ENCODE results near the gene RNF166. TPM values are rescaled to one million over a fixed set of nuclear protein-coding genes. Genes with fewer than 3 reads are reported as not detected.

The RNF166 gene
- total and polyA plus RNA-seq, 4 donors, result 7.8 to 27.2 (median 23.5) TPM

DNA sequence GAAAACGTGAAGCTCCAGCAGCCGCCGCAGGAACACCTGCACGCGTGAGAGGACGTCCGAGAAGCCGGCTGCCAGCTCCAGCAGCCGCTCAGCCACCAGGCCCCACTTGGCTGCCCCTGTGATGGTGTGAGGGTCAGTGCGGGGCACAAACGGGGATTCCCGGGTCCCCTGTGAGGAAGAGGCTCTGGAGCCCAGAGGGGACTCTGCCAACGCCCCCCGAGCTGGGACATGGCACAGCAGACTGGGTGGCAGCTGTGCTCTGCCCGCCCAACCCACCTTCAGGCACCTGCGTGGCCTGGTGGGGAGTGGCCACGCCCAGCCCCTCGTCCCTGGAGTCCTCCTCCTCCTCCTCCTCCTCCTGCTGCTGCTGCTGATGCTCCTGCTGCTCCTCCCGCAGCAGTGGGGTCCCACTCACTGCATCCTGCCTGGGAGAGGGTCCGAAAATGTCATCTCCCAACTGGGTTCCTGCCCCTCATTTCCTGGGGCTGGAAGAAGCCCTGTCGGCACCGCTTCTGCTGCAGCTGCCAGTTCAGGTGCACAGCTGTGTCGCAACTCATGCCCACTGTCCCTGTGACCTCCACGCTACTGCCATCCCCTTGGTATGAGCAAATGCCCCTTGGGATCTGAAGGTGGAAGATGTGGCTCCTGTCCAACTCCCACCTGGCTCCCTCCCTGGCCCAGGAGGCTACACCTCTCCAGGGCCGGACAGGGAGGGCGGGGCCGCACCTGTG, 27.6 kb upstream of the RNF166 start:
- Histone ChIP-seq H3K27me3 (ENCODE audit: control insufficient read depth, insufficient read depth, low read length) (no peaks in the 10 kb centered on the region), H3K36me3 (ENCODE audit: control insufficient read depth, insufficient read depth, low read length) (peaks cover 54% of the 10 kb centered on the region), H3K4me1 (ENCODE audit: control insufficient read depth, insufficient read depth, low read length) (peaks cover 14% of the 10 kb centered on the region), H3K27ac (ENCODE audit: low read depth, low read length) (no peak overlapping the region), H3K9me3 (ENCODE audit: control insufficient read depth, insufficient read depth, low read length) (no peaks in the 10 kb centered on the region), H3K4me3 (ENCODE audit: low read depth, low read length) (no peak overlapping the region)
- 82% methylated on average over 26 of the region's 27 CpGs for WGBS (ENCODE audit: insufficient coverage)
- DNase-seq (ENCODE audit: low read depth in 4 of 6, low spot score in 6 of 6), result no peak

DNA sequence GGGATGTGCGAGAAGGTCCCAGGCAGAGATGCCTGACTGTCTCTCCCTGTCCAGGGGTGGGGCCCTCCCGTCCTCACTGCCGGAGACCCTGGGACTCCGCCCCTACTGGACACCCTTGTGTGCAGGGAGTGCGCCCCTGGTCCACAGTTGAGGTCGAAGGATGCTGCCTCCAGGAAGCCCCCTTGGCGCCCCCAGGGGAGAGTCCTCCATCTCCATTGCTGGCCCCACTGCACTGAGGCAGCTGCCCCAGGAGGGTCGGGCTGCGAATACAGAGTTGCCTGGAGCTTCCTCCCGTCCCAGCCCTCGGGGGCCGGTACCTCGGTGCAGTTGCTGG, 26.7 kb upstream of the RNF166 start:
- no peaks in the 10 kb centered on the region for H3K27me3 ChIP-seq (ENCODE audit: control insufficient read depth, insufficient read depth, low read length)
- WGBS (ENCODE audit: insufficient coverage), result 78% methylated on average over 13 of the region's 13 CpGs
- no peak overlapping the region for H3K27ac ChIP-seq (ENCODE audit: low read depth, low read length)
- H3K36me3 ChIP-seq (ENCODE audit: control insufficient read depth, insufficient read depth, low read length), result peaks cover 47% of the 10 kb centered on the region
- H3K4me1 ChIP-seq (ENCODE audit: control insufficient read depth, insufficient read depth, low read length), result peaks cover 13% of the 10 kb centered on the region
- no peak for DNase-seq (ENCODE audit: low read depth in 4 of 6, low spot score in 6 of 6)
- no peak overlapping the region for H3K4me3 ChIP-seq (ENCODE audit: low read depth, low read length)
- H3K9me3 ChIP-seq (ENCODE audit: control insufficient read depth, insufficient read depth, low read length), result no peaks in the 10 kb centered on the region

DNA sequence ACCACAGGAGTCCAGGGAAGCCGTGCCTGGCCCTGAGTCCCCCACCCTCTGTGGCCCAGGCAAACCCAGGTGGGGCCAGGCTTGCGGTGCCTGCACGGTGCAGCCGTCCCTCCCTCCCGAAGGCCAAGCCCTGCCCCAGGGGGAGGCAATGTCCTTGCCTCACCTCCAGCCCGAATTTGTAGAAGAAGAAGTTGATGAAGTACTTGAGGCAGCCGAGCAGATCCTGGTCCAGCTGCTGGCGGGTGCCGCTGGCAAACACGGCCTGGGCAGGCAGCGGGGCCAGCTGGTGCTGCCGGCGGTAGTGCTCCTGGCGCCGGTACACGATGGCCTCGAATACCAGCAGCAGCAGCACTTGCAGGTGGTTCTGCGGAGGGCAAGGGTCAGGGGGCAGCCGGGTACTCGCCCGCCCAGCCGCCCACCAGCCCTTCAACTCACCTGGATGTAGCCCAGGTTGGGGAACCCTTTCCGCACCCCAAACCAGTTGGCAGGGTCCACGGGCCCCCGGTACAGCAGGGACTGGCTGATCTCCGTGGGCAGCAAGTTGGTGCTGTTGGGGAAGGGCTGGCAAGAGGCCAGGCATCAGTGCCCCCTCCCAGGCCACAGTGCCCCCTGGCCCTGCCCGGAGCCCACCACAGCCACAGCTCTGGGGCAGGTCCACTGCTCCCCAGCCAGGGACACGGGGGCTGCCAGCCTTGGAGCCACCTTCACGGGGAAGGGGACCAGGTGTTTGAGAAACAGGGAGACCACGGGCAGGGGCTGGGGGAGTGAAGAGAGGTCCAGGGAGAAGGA, 26.2 kb upstream of the RNF166 start:
- H3K4me3 ChIP-seq (ENCODE audit: low read depth, low read length), result no peak overlapping the region
- no peak for DNase-seq (ENCODE audit: low read depth in 4 of 6, low spot score in 6 of 6)
- no peaks in the 10 kb centered on the region for H3K9me3 ChIP-seq (ENCODE audit: control insufficient read depth, insufficient read depth, low read length)
- no peak overlapping the region for H3K27ac ChIP-seq (ENCODE audit: low read depth, low read length)
- peaks cover 8% of the 10 kb centered on the region for H3K4me1 ChIP-seq (ENCODE audit: control insufficient read depth, insufficient read depth, low read length)
- H3K36me3 ChIP-seq (ENCODE audit: control insufficient read depth, insufficient read depth, low read length), result peaks cover 53% of the 10 kb centered on the region
- 76% methylated on average over 30 of the region's 30 CpGs for WGBS (ENCODE audit: insufficient coverage)
- no peaks in the 10 kb centered on the region for H3K27me3 ChIP-seq (ENCODE audit: control insufficient read depth, insufficient read depth, low read length)

DNA sequence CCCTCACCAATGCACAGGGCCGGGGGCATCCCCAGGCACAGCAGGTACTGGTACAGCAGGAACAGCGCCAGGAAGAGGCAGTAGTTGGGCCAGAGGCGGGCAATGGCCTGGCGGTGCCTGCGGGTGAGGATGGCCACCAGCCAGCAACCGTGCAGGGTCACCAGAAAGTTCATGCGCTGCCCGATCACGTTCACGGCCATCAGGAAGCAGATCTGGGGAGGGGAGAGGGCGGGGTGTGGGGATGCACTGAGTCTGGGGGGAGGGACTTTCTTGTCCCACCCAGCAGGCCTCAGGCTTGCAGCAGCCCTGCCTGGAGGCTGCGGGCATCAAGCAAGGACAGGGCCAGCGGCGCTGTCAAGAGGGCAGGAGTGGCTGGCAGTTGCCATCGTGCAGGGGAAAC, 25.5 kb upstream of the RNF166 start:
- no peak for DNase-seq (ENCODE audit: low read depth in 4 of 6, low spot score in 6 of 6)
- Histone ChIP-seq H3K27ac (ENCODE audit: low read depth, low read length) (no peak overlapping the region), H3K36me3 (ENCODE audit: control insufficient read depth, insufficient read depth, low read length) (peaks cover 59% of the 10 kb centered on the region), H3K4me3 (ENCODE audit: low read depth, low read length) (no peak overlapping the region), H3K9me3 (ENCODE audit: control insufficient read depth, insufficient read depth, low read length) (no peaks in the 10 kb centered on the region), H3K27me3 (ENCODE audit: control insufficient read depth, insufficient read depth, low read length) (no peaks in the 10 kb centered on the region), H3K4me1 (ENCODE audit: control insufficient read depth, insufficient read depth, low read length) (peaks cover 3% of the 10 kb centered on the region)
- WGBS (ENCODE audit: insufficient coverage), result 78% methylated on average over 10 of the region's 15 CpGs

DNA sequence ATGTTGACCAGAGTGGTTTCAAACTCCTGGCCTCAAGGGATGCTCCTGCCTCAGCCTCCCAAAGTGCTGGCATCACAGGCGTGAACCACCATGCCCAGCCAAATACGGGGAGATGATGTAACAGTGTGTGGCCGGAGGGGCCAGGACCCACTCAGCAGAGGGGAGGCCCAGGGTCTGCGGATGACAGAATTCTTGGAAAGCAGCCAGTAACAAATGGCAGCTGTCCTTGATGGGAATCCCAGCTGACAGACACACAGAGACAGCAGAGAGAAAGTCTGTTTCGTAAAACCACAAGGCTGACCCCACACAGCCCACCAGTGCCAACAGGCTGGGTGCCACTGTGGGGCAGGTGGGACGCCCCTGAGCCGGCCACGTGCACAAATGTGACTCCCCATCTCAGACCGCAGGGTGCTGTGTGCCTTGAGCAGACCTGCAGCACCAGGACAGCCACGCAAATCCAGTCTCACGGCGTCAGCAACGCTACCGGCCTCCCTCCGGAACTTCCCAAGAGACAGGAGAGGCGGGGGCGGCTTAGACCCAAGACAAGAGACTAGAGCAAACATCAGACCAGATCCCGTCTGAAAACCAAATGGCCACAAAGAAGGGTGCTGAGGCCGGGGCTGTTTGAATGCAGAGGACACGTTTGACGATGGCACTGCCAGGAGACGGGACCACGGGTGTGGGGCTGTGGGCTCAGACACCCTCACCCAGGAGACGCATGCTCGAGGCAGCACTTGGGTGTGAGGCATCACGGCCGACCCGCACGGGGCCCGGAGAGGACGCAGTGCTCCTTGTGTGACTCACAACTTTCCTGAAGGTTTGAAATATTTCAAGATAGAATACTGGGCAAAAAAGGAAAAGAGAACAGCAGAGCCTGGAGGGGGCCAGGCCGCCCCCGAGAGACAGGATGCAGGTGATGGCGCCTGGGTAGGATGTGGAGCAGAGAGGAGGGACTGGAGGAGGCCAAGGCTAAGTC, 24.7 kb upstream of the RNF166 start:
- H3K27ac ChIP-seq (ENCODE audit: low read depth, low read length), result no peak overlapping the region
- no peaks in the 10 kb centered on the region for H3K9me3 ChIP-seq (ENCODE audit: control insufficient read depth, insufficient read depth, low read length)
- peaks cover 3% of the 10 kb centered on the region for H3K4me1 ChIP-seq (ENCODE audit: control insufficient read depth, insufficient read depth, low read length)
- H3K4me3 ChIP-seq (ENCODE audit: low read depth, low read length), result no peak overlapping the region
- peaks cover 63% of the 10 kb centered on the region for H3K36me3 ChIP-seq (ENCODE audit: control insufficient read depth, insufficient read depth, low read length)
- peak in 1 of 6 donors; percentile 29 for DNase-seq (ENCODE audit: low read depth in 4 of 6, low spot score in 6 of 6)
- WGBS (ENCODE audit: insufficient coverage), result 70% methylated on average over 33 of the region's 34 CpGs
- H3K27me3 ChIP-seq (ENCODE audit: control insufficient read depth, insufficient read depth, low read length), result no peaks in the 10 kb centered on the region

DNA sequence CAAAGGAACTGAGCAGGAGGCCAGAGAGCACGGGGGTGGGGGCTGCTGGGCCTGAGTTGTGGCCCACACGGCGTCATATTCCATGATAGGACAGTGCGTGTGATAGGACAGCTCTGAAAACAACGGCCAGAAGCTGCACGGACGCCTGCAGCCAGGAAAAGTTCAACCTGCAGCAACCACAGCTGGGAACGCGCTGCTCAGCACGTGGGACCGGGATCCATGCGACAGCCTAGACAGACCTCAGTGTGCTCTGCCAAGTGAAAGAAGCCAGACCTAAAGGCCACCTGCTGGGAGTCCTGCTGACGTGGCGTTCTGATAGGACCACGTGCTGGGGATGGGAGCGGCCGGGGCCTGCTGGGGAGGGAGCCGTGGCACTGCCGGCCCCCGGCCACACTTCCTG, 21.7 kb upstream of the RNF166 start:
- WGBS (ENCODE audit: insufficient coverage), result 36% methylated on average over 20 of the region's 20 CpGs
- H3K27me3 ChIP-seq (ENCODE audit: control insufficient read depth, insufficient read depth, low read length), result no peaks in the 10 kb centered on the region
- H3K4me1 ChIP-seq (ENCODE audit: control insufficient read depth, insufficient read depth, low read length), result peaks cover 3% of the 10 kb centered on the region
- no peak overlapping the region for H3K4me3 ChIP-seq (ENCODE audit: low read depth, low read length)
- peak in 1 of 6 donors; percentile 31 for DNase-seq (ENCODE audit: low read depth in 4 of 6, low spot score in 6 of 6)
- no peak overlapping the region for H3K27ac ChIP-seq (ENCODE audit: low read depth, low read length)
- H3K36me3 ChIP-seq (ENCODE audit: control insufficient read depth, insufficient read depth, low read length), result peaks cover 61% of the 10 kb centered on the region
- H3K9me3 ChIP-seq (ENCODE audit: control insufficient read depth, insufficient read depth, low read length), result no peaks in the 10 kb centered on the region

DNA sequence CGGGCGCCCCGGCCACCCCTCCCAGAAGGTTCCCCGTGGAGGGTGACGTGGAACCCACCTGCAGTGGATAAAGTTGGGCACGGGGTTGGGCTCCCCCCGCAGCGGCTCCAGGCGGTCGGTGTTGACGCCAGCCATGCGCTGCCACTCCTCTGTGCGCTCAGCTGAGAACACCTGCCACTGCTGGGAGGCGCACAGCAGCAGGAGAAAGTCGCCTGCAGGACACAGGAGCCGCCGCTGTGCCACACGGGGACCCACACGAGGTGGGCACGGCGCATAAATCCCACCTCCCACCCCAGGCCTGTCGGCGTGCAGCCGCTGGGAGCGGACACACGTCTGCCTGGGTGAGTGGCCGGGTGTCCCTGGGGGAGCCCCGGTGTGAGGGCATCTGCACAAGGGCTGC, 20.8 kb upstream of the RNF166 start:
- Histone ChIP-seq H3K9me3 (ENCODE audit: control insufficient read depth, insufficient read depth, low read length) (no peaks in the 10 kb centered on the region), H3K27ac (ENCODE audit: low read depth, low read length) (no peak overlapping the region), H3K4me1 (ENCODE audit: control insufficient read depth, insufficient read depth, low read length) (peaks cover 3% of the 10 kb centered on the region), H3K4me3 (ENCODE audit: low read depth, low read length) (no peak overlapping the region), H3K27me3 (ENCODE audit: control insufficient read depth, insufficient read depth, low read length) (no peaks in the 10 kb centered on the region), H3K36me3 (ENCODE audit: control insufficient read depth, insufficient read depth, low read length) (peaks cover 61% of the 10 kb centered on the region)
- WGBS (ENCODE audit: insufficient coverage), result 91% methylated on average over 27 of the region's 28 CpGs
- no peak for DNase-seq (ENCODE audit: low read depth in 4 of 6, low spot score in 6 of 6)

DNA sequence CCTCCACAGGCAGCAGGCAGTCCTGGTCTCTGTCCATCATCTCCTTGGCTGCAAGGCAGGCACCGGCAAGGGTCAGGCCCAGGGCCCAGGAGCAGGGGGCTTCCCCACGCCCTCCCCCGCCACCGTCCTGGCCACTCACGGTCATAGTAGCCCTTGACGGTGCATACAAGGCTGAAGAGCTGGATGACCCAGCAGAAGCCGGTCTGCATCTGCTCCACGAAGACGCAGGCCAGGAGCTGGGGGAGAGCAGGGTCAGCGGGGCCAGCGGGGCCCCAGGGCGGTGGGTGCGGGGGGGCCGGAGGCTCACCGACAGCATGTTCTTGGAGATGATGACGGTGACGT, 20.2 kb upstream of the RNF166 start:
- H3K36me3 ChIP-seq (ENCODE audit: control insufficient read depth, insufficient read depth, low read length), result peaks cover 63% of the 10 kb centered on the region
- H3K9me3 ChIP-seq (ENCODE audit: control insufficient read depth, insufficient read depth, low read length), result no peaks in the 10 kb centered on the region
- no peak overlapping the region for H3K4me3 ChIP-seq (ENCODE audit: low read depth, low read length)
- no peaks in the 10 kb centered on the region for H3K27me3 ChIP-seq (ENCODE audit: control insufficient read depth, insufficient read depth, low read length)
- DNase-seq (ENCODE audit: low read depth in 4 of 6, low spot score in 6 of 6), result no peak
- 78% methylated on average over 16 of the region's 17 CpGs for WGBS (ENCODE audit: insufficient coverage)
- H3K4me1 ChIP-seq (ENCODE audit: control insufficient read depth, insufficient read depth, low read length), result no peaks in the 10 kb centered on the region
- H3K27ac ChIP-seq (ENCODE audit: low read depth, low read length), result no peak overlapping the region

DNA sequence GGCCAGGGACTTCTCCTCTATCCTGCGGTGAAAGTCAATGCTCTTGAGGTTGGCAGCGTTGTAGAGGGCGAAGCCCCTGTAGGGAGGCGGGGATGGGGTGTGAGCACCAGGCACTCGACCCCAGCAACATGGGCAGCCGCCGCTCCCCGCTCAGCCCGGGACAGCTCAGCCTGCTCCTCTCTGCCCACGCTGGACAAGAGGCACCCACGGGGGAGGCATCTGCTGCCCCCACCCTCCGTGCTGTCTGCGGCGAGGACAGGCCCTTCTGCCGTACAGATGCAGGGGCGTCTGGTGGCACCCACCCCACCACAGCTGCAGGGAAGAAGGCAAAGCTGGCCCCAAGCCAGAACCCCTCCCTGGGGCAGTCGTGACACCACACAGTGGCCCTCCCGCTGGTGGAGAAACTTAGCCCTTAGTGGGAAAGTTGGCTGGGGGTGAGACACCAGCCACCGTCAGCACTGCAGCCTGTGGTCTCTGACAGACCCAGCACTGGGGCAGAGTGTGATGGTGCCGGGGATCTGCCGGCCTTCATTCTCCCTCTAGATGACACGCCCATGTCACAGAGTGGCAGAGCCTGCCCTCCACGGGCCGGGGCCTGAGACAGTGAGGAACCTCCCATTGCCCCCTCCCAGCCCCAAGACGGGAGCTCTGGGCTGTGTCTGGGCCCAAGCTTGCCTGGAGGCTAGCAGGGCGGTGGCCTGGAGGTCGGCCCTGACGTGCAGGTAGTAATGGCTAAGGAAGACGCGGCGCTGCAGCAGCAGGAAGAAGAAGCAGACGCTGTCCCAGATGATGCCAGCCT, 19.6 kb upstream of the RNF166 start:
- DNase-seq (ENCODE audit: low read depth in 4 of 6, low spot score in 6 of 6), result no peak
- H3K36me3 ChIP-seq (ENCODE audit: control insufficient read depth, insufficient read depth, low read length), result peaks cover 66% of the 10 kb centered on the region
- WGBS (ENCODE audit: insufficient coverage), result 74% methylated on average over 31 of the region's 32 CpGs
- no peaks in the 10 kb centered on the region for H3K9me3 ChIP-seq (ENCODE audit: control insufficient read depth, insufficient read depth, low read length)
- H3K4me1 ChIP-seq (ENCODE audit: control insufficient read depth, insufficient read depth, low read length), result no peaks in the 10 kb centered on the region
- no peaks in the 10 kb centered on the region for H3K27me3 ChIP-seq (ENCODE audit: control insufficient read depth, insufficient read depth, low read length)
- H3K4me3 ChIP-seq (ENCODE audit: low read depth, low read length), result no peak overlapping the region
- no peak overlapping the region for H3K27ac ChIP-seq (ENCODE audit: low read depth, low read length)

All from spinal cord (tissue), 10 donors.